HG03378 (cell line): ENCODE measurements around the gene TMEM245.

Source experiments
- ATAC-seq: cut with Tn5 transposase; IDR thresholded peaks from one replicate; pipeline ENCODE4 v1.9.1; 2021; ENCODE audit warnings: mild to moderate bottlenecking, moderate library complexity; ENCODE audit not compliant: unreplicated experiment

TMEM245 gene

DNA sequence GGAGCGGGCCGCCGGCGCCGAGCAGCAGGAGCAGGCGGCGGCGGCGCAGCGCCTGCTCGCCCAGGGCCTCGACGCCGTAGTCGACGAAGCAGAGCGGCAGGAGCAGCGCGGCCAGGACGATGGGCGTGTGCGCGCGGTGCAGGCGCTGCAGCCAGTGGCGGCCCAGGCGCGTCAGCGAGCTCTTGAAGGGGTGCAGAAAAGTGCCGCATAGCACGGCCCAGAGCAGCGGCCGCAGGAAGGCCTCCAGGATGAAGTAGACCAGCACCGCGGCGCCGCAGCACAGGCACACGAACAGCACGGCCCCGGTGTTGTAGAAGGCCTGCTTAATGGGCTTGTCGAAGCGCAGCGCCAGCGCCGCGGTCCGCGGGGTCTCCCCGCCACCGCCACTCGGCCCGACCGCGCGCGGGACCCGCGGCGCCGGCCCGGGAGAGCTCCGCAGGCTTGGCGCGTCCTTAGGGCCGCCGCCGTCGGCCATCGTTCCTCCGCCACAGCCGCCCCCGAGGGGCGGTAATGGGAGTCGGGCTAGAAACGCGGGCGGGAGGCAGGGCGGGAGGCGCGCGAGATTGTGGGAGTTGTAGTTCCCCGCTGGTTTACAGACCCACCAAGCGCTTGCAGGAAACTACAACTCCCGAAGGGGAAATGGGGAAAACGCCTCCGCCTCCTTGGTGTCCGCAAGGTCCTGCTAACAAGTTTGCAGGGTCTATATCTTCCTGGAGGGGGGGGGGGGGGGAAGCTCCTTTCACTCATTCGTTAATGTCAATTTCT lies at the start of gene TMEM245:
Gene TMEM245, minus strand, starts transcription at position 509 of the 765 bp plus-strand sequence. Its CDS starts 34 bp downstream, at position 475.
- peak; percentile 90 for ATAC-seq

DNA sequence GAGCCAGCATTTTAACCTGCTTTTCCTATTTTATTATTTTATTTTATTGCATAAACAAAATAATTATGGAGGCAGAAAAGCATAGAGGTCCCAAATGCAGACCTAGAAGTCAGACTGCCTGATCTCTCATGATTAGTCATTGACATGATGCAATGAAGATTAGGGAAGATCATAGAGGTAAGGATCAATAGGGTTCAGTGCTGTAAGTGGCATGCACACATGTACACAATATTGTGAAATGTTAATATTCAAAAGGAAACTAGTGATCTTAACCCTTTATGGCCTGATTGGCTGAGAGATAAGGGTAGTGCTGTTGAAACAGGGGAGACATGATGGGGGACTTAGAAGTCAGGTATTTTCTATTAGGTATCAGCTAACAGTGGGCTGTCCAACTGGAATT lies 48.4 kb upstream of the TMEM245 start:
- ATAC-seq, result no peak

DNA sequence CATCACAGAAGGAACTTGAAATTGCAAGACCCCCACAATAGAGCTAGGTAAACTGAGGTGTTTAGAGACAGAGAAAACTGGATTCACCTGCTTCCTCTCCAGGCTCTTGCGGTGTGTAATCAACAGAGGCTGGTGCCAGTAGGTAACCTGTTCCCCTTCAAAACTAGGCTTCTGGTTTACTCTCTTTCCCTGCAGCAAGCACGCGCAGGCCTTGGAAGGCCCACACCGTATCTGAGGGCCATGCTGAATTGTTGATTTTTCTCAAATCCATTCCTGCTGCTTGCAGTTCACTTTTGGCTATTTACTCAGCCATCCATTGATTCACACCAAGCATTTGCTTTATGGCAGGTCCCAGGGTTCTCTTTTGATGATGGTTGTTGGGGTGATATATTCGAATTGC lies 48.0 kb upstream of the TMEM245 start:
- no peak for ATAC-seq

DNA sequence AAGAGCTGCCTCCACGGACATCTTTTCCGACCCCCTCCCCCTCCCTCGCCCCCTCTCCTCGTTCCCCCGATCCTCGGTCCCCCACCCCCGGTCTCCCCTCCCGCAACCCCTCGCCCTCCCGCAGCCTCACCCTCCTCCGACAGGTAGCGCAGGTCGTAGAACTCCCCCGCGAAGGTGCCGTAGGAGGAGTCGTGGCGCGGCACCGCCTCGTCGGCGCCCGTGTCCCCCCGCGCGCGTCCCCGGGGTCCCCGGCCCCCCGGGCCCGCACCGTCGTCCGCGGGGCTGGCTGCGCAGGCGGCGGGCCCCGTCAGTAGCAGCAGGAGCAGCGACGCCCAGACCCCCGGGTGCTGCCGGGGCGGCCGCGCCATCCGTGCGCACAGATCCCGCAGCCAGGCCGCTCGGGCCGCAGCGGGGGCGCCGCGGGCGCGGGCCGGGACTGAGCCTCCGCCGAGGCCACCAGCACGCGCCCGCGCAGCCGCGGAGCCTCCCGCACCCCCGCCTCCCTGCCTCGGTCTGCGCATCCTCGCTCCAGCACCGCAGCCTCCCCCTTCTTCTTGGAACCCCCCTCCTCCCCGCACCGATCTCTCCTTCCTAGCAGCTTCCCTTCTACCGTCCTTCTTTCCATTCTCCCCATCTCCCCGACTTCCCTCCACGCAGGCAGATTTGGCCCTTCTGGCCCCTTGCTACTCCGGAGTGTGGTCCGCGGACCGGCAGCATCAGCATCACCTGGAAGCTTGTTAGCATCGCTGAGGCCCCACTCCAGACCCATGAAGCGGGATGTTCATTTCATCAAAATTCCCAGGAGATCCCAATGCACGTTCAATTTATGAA lies 47.2 kb upstream of the TMEM245 start, which contains the start of gene FRRS1L:
Gene FRRS1L, minus strand, starts transcription at position 479 of the 831 bp plus-strand sequence. Its CDS starts 111 bp downstream, at position 368.
- ATAC-seq, result no peak

DNA sequence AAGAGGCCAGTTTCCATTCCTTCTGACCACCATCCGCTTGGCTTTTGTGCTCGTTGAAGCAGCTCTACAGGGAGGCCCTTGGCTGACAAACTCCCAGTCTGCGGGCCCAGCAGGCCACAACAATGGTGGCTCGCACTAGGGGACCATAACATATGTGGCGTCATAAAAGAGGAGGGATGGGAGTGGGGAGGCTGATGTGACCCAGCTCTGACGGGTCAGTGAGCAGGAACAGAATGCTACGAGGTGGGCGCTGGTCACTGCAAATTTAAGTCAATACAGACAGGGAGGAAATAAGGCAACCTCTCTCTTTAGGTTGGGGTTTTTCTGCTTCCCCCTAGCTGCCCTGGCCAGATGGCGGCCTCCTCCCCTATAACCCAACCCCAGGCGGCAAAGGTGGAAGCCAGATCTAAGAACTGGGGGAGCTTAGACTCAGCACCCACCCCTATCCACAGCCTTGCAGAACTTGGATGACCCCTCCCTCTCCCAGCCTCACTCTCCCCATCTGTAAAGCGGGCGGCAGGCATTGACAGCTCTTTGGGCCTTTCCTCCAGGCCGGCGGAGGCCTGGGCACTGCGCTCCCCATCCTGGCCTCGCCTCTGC lies 46.5 kb upstream of the TMEM245 start:
- no peak for ATAC-seq

DNA sequence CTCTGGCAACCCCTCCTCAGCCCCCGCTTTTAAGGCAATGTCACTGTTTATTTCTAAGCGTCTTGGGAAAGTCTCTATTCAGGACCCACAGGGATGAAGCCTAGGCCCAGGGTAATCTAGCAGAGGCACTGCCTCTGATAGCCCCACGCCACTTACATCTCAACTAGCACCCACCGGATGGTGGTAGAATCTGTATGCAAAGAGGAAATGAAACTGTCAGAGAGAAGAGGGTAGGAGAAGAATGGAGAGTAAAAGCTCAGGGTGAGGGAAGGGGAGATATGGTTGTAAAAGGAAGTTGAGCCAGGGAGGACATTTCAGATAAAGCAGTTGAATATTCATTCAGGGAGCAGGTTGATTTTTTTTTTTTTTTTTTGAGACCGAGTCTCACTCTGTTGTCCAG lies 44.3 kb upstream of the TMEM245 start:
- peak; percentile 73 for ATAC-seq

DNA sequence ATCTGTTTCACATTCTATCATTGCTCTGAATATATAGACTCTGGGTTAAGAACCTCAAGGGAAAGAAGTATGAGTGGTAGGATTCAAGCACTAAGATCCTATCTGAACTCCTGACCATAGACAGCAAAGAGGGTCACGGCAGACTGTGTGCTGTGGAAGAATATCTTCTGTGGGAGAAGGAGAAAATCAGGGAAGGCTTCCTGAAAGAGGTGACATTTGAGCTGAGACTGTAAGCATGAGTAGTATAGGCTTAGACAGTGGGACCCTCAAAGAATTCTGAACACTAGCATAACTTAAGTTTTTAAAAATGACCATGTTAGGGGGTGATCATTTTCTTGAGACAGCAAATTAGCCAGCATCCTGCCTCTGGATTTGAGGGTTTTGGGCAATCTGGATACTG lies 43.4 kb upstream of the TMEM245 start:
- ATAC-seq, result no peak

DNA sequence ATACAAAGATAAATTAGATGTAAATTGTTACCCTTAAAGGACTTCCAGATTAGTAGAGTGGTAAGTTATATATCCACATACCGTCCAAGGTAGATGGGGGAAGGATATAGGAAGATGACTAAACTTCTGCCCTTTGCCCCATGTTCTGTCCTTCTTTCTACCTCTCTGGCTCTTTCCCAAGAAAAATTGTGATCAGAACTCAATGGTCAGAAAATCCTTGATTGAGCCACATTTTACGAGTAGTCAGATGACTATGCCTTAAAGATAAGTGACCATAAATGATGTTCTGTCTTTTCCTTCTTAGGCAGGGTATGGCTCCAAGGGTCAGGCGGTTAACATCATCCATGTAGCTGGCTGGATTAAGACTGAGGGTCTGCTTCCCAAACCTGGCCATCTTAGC lies 42.9 kb upstream of the TMEM245 start:
- ATAC-seq, result no peak

DNA sequence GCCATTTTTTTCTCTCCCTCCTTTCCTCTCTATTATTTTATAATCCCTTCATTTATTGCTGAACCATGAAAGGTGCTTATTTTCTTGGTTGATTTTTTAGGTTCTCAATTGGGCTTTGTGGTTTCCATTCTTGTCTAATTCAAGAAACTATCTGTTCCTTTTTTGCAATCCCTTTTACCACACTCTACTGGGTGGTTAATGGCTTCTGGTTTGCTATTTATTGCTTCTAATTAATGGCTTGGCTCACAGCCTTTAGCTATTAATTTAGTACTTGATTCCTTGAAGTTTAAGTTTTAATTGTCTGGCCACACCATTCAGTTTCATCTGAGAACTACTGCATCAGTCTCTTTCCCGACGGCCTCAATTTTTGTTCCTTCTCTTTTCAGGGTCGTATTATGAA lies 41.7 kb upstream of the TMEM245 start:
- ATAC-seq, result no peak

DNA sequence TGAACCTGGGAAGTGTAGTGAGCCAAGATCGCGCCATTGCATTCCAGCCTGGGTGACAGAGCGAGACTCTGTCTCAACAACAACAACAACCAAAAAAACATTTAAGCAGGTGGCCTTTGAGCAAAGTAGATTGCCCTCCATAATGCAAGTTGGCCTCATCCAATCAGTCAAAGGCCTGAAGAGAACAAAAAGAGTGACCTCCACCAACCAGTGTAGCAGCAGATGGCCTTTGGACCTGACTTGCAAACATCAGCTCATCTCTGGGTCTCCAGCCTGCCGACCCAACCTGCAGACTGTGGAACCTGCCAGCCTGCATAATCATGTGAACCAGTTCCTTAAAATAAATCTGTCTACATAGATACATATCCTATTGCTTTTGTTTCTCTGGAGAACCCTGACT lies 39.8 kb upstream of the TMEM245 start:
- no peak for ATAC-seq

DNA sequence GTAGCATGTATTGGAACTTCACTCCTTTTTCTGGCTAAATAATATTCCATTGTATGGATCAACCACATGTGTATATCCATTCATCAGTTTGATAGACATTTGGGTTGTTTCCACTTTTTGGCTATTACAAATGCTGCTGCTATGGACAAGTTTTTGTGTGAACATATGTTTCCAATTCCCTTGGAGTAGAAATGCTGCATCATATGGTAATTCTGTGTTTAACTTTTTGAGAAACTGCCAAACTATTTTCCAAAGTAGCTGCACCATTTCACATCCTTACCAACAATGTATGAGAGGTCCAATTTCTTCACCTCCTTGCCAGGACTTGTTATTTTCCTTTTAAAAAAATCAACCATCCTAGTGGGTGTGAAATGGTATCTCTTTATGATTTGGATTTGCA lies 38.9 kb upstream of the TMEM245 start:
- ATAC-seq, result no peak

DNA sequence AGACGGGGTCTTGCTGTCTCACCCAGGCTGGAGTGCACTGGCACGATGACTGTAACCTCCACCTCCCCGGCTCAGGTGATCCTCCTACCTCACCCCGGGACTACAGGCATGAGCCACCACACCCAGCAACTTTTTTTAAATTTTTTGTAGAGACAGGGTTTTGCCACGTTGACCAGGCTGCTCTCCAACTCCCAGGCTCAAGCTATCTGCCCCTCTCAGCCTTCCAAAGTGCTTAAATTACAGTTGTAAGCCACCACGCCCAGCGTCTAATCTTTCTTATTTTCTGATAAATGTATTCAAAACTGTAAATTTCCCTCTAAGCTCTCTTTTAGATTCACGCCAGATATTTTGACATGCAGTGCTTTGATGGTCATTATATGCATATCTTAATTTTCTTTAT lies 37.0 kb upstream of the TMEM245 start:
- no peak for ATAC-seq

DNA sequence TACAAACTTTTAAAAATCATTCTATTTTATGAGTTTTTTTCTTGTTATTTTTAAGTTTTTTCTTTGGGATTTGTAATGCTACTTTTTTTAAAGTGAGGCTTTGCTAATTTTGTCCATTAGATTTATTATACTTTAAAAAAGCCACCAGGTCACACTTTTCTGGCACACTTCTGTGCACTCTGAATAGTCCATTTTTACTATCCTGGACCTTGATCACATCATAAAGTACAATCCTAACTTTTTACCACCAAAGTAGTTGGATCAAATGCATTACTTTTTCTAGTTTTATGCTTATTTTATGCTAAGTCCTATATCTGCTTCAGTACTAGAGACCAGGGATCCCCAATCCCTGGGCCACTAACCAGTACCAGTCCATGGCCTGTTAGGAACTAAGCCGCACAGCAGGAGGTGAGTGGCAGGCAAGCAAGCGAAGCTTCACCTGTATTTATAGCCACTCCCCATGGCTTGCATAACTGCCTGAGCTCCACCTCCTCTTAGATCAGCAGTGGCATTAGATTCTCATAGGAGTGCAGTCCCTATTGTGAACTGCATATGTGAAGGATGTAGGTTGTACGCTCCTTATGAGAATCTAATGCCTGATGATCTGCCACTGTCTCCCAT lies 31.3 kb upstream of the TMEM245 start:
- ATAC-seq, result no peak

DNA sequence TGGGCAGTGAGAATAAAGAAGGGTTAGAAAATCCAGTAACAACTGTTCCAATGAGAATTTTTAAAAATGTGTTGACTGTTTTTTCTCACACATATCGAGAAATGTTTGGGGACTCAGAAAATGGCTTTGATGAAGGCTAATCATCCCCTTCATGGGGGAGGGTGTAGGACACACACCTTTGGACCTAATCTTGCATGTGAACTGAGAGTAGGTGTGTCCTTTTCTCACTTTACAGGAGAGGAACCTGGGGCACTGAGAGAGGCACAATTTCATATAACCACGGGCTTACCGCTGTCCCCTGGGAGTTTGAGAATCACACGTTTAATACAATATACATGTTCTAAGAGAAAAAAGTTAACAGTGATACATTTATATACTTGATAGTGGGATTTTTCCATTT lies 30.0 kb upstream of the TMEM245 start:
- no peak for ATAC-seq

DNA sequence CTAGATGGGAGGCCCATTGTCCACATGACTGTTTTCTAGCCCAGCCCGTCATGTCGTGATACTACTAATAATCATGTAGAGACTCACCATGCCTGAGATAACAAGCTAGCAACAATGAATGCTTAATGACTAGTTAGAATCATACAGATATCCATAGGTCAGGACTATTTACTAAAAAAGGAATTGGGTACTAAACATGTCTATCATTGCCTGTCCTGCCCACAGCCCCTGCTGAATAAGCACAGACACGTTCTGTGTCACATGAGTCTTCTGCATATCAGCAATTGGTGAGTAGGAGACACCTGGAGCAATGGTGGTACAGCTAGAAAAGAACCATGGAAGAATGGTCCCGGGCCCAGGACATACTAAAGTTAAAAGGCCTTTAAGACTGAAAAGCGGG lies 29.3 kb upstream of the TMEM245 start:
- ATAC-seq, result no peak

DNA sequence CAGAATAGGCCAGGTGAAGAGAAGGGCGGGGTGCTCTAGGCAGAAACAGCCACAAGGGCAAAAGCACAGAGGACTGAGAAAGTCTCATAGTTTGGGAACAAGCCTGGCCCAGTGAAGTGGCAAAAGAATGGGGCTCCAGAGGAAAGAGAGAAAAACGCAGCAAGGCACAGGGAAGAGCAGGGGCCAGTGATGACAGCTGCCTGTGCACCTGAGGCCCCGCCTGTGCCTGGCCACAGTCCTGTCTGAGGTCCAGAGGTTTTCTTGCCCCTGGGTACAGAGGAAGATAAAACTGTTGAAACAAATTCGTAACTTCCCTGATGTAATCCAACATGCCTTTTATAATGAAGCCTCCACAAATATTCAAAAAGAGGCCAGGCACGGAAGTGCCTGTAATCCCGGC lies 25.3 kb upstream of the TMEM245 start:
- ATAC-seq, result no peak

DNA sequence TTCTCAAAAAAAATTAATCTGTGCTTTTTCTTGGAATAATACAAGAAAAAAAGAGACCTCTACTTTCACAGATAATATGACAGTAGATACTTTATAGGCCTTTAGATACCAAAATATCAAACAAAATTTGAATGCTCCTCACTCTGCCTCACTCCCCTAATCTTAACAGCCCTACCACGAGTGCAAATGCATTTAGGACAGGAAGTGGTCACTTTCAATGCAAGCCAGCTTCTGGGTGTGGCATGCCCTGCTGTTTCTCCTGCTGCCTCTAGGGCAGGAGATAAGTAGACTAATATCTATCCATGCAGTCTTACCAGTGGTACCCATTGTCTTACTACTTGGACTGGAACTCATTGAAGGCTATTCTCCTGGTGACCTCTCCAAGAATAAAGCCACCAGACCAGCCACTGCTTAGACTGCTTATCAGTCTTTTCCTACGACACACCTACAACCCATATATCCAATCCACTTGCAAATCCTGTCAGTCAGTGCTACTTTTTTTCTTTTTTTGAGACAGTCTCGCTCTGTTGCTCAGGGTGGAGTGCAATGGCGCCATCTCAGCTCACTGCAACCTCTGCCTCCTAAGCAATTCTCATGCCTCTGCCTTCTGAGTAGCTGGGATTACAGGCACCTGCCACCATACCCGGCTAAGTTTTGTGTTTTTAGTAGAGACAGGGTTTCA lies 24.3 kb upstream of the TMEM245 start:
- ATAC-seq, result peak; percentile 99

DNA sequence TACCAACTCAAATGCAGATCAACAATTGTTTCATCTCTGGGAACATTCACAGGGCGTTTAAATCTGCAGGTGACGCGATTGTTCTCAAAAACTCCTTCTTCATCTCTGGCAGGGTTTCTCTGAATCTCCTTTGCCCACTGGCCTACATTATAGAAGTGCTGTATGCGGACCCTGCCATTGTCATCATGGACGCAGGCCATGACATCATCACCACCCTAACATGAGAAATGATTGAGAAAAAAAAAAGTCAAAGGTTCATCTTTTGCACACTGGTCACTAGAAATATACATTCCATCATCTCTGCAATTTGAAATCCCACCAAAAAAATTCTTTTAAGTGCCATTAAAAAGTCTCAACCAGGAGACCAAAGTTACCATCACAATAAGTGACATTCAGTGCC lies 21.6 kb upstream of the TMEM245 start:
- no peak for ATAC-seq

DNA sequence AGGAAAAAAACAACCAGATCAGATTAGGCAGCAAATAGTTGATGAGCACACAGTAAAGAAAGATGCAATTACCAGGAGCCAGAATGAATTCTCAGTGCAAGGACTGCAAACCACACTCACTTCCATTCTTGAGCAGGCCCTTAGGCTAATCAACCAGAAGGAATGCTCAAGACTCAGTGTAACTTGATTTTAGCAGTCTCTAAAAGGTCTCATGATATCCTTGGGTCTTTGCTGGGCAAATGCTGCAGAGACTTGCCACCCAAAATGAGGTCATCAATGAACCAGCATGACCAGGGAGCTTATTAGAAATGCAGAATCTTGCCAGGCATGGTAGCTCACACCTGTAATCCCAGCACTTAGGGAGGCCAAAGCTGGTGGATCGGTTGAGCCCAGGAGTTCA lies 20.1 kb upstream of the TMEM245 start:
- ATAC-seq, result no peak

DNA sequence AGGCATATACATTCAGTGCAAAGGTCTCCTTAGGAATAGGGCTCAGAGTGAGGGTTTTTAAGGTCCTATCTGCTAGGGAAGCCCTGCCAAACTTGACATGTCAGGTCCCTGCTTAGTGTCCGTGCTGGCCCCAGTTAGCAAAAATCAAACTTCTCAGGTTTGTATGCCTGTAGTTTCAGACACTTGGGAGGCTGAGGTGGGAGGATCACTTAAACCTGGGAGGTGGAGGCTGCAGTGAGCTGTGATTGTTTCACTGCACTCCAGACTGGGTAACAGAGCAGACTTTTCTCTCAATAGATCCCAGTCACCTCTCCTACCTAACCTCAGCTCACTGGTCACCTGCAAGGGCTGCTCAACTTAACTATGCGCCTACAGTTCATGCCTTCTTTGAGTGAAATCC lies 18.7 kb upstream of the TMEM245 start:
- ATAC-seq, result no peak

DNA sequence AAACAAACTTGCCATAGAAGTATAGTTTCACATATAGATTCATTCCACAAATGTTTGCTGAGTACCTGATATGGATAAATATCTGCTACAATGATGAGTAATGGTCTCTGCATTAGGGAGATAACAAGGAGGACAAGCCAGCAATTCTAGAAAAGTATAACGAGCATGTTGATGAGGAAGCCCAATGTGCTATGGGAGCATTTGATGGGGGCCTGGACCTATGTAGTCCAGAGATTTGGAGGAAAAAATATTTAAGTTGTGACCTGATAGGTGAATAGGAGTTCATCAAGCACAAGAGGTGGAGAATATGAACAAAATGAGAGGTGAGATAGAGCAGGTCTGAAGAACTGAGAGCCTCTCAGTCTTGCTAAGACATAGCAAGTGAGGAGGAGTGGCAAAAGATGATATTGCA lies 14.4 kb upstream of the TMEM245 start:
- no peak for ATAC-seq
